HG02973 (cell line): ENCODE data around the gene PTPRA.
"Not testable (repeated sequence)": the region's sequence is repeated elsewhere in the genome, so short reads cannot be mapped to it uniquely, and the experiment has no call there.

Experiments used
- ATAC-seq: cut with Tn5 transposase; IDR thresholded peaks from one replicate; pipeline ENCODE4 v1.9.1; 2021; ENCODE audit warnings: moderate library complexity; ENCODE audit not compliant: unreplicated experiment

Gene PTPRA

DNA sequence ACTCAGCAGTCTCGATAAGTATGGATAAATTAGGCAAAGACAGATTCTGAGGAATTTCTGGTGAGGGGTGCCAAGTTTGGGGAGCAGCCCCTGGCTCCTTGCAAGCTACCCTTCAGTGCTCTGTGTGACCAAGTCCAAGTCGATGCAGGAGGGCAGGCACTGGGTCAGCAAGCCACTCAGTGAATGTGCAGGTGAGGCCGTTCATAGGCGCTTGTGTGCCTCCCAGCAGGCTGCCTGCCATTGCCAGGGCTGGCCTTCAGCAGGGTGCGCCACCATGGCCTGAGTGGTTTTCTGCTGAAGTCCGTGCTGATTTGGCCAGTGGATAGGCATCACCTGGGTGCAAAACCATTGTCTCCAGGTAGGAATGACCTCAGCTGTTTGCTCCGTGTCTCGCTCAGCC is 166.8 kb downstream of the PTPRA start:
- ATAC-seq = no peak

DNA sequence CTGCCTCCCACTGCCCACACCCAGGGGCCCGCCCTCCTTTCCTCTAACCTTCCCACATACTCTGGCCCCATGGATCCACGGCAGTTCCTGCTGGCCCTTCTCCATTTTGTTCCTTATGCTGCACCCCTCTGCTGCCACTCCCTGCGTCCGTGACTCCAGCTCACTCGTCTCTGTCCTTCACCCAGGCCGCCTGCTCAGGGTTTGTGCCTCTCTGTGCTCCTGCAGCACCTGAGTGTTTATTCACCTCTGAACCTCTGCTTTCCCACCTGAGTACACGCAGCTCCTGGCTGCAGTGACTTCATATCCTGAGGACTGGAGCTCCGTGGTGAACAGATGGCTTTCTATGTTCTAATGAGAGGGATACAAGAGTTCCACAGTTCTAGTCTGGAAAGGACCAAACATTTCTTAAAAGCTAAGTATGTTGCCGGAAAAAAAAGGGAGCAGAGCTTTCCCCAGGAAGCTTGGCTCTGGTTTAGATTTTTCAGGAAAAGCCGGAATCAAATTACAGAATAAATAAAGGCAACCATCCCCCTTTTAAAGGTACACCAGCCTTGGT is 168.7 kb downstream of the PTPRA start:
- ATAC-seq = no peak

DNA sequence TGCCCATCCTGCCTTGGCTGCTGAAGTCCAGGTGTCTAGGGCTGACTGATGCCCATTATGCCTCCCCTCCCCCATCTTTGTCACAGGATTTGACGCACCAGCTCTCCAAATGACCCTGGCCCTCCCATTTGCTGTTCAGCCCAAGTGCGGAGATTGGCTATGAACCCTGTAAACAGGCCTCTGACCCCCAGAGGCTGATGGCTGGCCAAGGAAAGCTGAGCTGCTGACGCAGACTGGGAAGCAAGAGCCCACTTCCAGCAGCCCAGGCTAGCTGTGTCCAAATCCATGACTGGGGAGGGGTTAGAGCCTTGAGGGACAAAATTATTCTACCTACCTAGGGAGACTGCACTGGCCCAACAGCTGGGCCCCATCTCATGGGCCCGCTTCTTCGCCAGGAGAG is 169.3 kb downstream of the PTPRA start:
- ATAC-seq = no peak

DNA sequence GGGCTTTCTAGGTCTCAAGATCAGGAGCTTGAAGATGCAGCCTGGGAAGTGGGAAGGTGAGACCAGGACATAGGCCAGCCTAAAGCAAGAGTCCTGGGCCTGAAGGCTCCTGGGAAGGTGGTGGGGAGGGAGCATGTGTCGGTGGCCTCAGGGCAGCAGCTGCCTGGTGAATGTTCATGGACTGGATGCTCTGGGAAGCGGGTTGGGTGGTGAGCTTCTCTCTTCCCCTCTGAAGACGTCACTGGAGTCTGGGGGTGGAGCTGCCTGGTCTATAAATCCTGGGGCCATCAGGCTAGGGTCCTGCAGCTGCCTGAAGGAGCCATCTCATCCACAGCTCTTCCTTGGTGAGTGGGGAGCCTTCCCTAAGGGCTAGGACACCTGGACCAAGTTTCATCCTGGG is 170.0 kb downstream of the PTPRA start, which contains the start of gene GNRH2:
Gene GNRH2 (plus strand): TSS at position 301 of the 400 bp plus-strand sequence. CDS start 793 bp downstream, outside the sequence.
- ATAC-seq = no peak

DNA sequence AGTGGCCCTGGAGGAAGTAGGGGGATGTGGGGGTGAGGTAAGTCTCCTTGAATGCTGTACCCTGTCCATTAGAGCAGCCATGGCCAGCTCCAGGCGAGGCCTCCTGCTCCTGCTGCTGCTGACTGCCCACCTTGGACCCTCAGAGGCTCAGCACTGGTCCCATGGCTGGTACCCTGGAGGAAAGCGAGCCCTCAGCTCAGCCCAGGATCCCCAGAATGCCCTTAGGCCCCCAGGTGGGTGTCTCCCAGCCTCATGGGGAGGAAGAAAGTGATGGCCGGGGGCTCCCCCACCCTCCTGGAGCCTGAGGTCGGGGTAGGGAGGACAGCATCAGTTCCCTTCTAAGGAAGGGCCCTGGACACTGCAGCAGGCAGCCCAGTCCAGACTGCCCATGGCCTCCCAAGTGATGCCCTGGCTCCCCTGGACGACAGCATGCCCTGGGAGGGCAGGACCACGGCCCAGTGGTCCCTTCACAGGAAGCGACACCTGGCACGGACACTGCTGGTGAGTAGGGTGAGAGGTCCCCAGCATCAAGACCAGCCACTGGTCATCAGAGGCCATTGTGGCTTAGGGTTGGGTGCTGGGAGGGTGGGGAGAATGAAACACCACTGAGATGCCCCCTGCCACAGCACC is 171.2 kb downstream of the PTPRA start:
- no peak for ATAC-seq

DNA sequence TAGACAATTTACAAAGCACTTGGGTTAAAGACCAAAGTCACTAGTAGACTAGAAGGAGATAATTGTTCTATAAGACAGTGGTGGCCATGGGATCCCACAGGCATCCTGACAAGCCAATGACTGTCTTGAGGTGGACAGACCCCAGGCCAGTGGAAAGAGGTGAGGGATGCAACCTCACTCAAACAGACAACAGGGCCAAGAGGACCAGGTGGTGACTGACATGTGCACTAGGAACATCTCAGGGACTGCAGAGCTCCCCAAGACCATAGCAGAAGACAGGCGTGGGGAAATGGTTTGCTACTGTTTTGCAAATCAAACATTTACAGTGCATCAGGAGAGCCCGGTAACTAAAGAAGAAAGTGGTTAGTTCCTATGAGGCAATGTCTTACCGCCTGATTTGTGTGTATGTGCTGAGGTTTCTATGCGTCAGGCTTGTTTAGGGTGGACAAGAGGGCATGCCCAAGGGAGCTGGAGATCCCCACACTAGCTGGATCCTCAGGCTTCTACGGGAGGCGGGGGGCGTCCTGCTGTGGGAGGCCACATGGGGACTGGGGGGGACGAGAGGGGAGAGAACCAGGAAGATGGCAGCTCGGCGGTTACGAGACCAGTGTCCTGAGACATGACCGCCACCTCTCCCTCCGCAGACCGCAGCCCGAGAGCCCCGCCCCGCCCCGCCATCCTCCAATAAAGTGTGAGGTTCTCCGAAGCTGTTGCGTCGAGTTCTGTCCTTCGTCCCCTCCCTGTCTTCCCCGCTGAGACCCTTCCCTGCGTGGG is 171.9 kb downstream of the PTPRA start:
- ATAC-seq = peak; percentile 26

DNA sequence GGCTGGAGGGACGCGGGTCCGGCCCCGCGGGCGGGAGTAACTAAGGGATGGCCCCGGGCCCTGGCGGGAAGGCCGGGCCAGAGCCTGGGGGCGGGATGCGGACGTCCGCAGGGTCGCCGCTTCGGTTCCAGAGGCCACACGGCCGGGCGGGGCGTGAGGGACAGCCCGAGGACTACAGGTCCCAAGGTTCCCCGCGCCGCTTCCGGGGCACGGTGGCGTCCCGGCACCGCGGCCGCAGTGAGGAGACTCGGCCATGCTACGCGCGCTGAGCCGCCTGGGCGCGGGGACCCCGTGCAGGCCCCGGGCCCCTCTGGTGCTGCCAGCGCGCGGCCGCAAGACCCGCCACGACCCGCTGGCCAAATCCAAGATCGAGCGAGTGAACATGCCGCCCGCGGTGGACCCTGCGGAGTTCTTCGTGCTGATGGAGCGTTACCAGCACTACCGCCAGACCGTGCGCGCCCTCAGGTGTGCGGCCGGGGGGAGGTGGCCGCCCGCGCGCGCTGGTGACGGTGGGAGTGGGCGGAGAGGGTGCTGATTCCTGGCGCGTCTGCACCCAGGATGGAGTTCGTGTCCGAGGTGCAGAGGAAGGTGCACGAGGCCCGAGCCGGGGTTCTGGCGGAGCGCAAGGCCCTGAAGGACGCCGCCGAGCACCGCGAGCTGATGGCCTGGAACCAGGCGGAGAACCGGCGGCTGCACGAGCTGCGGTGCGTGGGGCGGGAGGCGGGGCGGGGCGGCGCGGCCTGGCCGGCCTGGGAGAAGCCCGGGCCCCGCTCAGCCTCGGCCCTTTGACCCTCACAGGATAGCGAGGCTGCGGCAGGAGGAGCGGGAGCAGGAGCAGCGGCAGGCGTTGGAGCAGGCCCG is 172.8 kb downstream of the PTPRA start, which contains the start of gene MRPS26:
Gene MRPS26 (plus strand): TSS at position 237 of the 861 bp plus-strand sequence. CDS start 17 bp downstream, at position 254.
- ATAC-seq = peak; percentile 82

DNA sequence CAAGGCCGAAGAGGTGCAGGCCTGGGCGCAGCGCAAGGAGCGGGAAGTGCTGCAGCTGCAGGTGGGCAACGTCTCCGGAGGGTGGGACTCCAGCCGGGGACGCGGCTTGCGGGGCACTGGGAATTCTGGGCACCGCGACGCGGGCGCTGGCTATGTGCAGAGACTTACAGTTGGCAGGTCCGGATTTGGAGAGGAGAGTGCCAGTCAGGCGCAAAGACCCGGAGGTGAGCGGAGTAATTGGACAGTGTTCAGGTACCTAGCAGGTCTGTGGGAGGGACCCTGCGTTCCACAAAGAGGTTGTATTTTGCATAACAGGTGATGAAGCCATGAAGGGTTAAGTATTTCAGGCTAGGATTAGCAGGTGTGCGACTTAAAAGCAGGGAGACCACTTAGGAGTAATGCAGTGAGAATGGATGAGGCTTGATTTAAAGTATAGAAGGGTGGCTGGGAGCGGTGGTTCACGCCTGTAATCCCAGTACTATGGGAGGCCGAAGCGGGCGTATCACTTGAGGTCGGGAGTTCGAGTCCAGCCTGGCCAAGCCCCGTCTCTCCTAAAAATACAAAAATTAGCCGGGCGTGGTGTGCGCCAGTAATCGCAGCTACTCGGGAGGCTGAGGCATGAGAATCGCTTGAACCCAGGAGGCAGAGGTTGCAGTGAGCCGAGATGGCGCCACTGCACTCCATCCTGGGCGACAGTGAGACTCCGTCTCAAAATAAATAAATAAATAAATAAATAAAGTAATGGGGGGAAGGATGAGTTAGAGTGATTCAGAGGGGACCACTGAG is 173.6 kb downstream of the PTPRA start:
- ATAC-seq = no peak

DNA sequence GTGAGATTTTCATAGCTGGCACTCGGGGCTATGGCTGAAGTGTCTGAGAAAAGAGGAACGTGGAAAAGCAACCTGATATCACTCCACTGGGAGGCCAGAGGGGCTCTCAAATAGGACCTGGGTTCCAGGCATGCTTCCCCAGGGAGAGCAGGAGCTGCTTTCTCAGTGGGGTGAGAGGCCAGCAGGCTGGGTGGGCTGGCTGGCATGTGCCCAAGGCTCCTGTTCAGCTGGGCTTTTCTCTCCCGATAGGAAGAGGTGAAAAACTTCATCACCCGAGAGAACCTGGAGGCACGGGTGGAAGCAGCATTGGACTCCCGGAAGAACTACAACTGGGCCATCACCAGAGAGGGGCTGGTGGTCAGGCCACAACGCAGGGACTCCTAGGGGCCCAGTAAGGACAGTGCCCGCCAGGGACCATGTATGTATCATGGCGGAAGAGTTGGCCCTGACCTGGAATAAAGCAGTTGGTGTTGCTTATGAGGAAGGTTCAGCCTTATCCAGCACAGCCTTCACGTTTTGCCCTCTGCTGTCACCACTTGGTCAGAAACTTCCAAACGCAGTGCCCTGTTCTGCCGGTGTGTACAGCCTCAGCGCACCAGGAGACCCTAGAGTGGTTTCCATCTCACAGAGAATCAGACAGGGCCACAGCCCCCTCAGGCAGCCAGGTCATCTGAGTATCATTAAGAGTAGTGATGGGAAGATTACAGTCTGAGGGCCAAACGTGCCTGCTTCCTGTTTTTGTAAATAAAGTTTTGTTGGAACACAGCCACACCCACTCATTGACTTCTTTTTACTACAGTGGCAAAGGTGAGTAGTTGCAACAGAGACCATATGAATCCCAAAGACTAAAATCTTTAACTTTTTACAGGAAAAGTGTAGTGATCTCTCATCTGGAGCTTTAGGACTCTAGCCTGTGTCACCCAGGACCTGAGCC is 174.5 kb downstream of the PTPRA start:
- no peak for ATAC-seq

DNA sequence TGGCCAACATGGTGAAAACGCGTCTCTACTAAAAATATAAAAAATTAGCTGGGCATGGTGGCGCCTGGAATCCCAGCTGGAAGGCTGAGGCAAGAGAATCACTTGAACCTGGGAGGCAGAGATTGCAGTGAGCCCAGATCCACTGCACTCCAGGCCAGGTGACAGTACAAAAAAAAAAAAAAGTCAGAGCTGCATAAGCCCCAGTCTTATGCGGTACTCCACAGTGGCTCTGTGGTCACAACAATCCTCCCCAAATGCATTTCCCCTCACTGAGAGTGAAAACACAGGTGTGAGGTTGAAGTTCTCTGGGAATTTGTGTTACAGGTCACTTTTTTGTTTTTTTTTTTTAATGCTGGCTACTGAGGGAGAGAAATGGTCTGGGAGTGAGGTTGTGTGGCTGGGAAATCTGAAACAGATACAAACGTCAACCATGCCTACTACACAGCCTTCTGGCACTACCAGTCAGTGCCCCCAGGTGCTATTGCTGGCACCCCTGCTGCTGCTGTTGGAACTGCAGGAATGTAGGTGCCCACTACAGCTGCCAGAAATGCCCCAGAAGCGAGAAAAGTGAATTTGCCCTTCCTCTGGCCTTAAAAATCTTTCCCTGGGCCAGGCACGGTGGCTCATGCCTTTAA is 178.2 kb downstream of the PTPRA start:
- ATAC-seq = no peak

DNA sequence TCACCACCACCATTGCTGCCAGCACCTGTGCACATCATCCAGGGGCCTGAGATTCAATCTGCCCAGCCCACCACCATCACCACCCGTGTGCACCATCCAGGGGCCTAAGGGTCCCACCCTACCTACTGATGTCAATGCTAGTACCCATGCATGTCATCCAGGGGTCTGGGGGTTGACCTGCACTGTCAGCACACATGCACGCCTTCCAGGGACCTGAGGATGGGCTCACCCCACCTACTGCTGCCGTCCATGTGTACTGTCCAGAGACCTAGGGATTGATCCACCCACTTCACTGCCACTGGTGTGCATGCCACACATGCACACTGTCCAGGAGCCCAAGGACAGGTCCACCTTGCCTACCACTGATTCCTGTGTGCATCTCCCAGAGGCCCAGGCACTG is 186.2 kb downstream of the PTPRA start:
- no peak for ATAC-seq

DNA sequence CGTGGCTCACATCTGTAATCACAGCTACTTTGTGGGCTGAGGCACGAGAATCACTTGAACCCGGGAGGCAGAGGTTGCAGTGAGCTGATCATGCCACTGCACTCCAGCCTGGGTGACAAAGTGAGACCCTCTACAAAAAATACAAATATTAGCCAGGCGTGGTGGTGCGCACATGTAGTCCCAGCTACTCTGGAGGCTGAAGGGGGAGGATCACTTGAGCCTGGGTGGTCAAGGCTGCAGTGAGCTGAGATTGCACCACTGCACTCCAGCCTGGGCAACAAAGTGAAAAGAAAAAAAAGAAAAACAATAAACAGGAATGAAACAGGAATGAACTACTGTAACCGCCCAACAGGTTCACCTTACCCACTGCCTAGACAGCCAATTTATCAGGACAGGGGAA is 190.8 kb downstream of the PTPRA start:
- not testable (repeated sequence) for ATAC-seq

DNA sequence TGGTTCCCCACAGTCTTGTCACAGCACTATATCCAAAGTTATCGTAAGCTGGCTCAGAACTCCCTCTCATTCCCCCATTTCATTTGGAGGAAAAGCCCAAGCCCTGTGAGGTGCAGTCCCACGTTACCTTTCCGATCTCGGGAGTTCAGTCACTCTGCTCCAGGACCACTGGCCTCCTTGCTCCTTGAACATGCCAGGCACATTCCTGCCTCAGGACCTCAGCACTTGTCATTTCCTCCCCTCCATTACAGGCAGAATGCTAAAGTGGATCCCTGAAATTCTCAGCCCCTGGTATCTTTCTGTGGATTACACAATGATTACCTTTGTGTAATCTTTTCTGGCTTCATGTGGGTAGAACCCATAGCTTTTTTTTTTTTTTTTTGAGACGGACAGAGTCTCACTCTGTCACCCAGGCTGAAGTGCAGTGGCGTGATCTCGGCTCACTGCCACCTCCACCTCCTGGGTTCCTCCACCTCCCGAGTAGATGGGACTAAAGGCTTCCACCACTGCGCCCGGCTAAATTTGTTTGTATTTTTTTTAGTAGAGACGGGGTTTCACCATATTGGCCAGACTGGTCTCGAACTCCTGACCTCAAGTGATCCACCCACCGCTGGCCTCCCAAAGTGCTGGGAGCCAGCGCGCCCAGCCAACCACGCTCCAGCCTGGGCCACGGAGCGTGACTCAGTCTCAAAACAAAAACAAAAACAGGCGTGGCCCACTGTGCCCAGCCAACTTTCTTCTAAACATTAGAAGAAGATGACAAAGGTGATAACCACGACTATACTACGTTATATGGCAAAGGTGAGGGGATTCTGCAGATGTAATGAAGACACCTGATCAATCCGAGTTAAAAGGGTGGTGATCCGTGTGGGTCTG is 194.1 kb downstream of the PTPRA start:
- ATAC-seq = no peak

DNA sequence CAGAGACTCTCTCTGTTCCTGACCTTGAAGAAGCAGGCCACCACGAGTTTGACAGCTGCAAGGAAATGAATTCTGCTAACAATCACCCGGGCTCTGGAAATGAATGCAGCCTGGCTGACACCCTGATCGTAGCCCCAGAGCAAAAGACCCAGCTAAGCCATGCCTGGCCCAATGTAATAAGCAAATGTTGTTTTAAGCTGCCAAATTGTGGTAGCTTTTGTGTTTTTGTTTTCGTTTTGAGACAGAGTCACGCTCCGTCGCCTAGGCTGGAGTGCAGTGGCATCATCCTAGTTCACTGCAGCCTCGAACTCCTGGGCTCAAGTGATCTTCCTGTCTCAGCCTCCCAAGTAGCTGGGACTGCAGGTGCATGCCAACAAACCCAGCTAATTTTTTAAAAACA is 194.8 kb downstream of the PTPRA start:
- no peak for ATAC-seq

DNA sequence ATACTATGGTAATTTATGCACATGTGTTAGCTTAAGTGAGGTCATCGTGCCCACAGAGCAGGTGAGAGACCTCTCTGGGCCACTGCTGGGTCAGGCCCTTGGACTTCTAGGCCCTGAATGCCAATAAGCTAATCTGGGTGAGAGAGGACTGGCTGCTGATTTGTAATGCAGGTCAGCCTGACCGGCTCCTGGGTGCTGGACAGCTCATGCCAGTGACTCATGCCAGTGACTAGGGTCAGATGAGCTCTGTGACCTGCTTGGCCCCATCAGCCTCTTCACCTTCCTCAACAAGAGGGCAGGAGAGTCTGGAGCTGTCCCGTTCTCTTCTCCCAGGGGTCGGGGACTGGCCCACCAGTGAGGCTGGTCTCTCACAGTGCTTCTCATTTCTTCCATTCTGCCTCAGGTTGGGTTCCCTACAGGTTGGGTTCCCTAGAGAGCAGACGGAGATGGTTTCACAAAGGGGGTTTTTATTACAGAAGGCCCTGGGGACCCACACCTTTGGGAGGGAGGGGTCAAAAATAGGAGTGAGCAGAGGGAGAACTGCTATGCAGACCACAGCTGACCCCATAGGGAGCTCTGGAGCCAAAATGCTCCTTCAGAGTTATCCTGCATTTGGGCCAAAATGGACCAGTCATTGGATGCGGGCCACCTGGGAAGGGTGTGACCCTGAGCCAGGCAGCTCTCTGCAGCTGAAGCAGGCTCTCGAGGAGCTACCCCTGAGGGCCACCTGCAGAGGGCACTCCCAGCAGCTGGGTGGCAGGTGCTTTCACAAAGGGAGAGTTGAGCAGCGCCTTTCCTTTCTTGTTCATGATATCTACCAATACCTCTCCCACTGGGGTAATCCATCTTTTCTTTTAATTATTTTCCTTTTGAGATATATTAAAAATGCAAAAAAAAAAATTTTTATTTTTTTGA is 196.0 kb downstream of the PTPRA start:
- no peak for ATAC-seq

DNA sequence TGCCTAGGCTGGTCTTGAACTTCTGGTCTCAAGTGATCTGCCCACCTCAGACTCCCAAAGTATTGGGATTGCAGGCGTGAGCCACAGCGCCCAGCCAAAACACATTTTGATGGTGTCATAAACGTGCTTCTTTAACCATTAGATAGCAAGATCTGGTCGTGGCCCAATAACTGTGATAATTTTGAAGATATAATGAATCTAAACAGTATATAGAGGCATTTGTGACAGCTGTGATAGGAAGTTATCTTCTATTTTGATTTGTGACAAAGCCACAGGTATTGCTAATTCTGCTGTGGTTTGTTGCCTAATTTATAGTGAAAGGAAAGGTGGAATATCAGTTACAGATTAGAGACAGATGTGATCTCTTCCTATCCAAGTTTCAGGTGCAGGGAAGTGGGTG is 197.4 kb downstream of the PTPRA start:
- no peak for ATAC-seq

DNA sequence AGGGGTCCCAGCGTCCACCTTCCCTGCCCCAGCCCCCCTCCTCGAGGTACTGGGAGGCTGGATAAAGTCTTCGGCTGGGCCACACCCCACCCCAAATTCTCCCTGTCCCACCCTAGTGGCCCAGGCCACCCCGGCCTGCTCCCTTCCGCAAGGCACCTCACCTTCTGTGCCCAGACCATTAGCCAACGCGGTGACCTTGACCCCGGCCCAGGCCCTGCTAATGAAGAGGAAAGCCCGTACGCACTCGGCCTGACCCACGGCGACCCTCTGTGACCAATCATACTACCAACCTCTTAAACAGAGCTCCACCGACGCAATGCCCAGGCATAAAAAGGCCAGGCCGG is 198.0 kb downstream of the PTPRA start:
- ATAC-seq = no peak
